Sigmoid colon (tissue), 3 donors: Measurements from ENCODE around the gene HTATSF1.

ENCODE experiments used
- CTCF ChIP-seq, 4 experiments: fragments of 450-650 bp in 3 of 4; fragments of 200-600 bp in 1 of 4; IDR thresholded peaks; one replicate each; pipeline ENCODE4 v1.5.1; 2016 to 2019; ENCODE audit warnings: antibody characterized with exemption in 4 of 4, mild to moderate bottlenecking in 3 of 4, moderate library complexity in 2 of 4
- POLR2A ChIP-seq, 2 donors: fragments of 450-650 bp; IDR thresholded peaks; one replicate each; pipeline ENCODE4 v1.6.1; 2016; ENCODE audit warnings: antibody characterized with exemption in 2 of 2, mild to moderate bottlenecking in 2 of 2, moderate library complexity in 2 of 2

DNA sequence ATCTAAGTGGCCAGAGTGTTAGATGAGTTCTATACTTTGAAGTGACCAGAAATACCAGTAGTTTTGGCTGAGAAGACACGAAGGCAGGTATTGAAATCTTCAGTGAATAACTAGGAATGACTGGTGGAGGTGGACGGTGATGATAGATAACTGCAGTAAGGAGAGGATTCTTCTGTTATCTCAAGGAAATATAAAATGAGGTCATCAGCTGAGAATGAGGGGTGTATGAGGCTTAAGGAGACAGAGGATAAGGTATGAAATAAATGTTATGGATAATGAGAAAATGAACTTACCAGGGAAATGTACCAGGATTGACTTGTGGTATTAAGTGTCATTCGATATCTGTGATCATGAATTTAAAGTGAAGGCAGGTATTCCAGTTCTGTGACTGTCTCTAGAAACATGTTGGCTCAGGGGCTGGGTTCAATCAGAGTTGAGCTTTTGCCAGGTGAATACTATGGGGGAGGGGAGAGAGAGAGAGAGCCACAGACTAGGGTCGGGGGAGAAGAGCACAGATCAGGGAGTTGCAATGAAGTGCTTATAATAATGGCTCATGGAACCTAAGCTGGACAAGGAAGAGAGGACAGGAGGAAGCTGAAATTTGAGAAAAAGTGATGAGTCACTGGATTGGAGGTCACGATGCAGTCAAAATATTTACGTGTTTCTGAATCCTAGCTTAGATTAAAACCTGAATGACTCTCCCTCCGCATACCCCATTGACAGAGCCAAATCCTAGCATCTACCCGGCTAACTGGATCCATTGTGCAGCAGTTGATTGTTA, 47.2 kb upstream of the HTATSF1 start:
- no peak for TF ChIP-seq CTCF (IDR thresholded peaks at IDR 0.05)
- no peak for TF ChIP-seq POLR2A (IDR thresholded peaks at IDR 0.05)
